ENCODE measurements around the gene LHX2.

LHX2 gene

DNA sequence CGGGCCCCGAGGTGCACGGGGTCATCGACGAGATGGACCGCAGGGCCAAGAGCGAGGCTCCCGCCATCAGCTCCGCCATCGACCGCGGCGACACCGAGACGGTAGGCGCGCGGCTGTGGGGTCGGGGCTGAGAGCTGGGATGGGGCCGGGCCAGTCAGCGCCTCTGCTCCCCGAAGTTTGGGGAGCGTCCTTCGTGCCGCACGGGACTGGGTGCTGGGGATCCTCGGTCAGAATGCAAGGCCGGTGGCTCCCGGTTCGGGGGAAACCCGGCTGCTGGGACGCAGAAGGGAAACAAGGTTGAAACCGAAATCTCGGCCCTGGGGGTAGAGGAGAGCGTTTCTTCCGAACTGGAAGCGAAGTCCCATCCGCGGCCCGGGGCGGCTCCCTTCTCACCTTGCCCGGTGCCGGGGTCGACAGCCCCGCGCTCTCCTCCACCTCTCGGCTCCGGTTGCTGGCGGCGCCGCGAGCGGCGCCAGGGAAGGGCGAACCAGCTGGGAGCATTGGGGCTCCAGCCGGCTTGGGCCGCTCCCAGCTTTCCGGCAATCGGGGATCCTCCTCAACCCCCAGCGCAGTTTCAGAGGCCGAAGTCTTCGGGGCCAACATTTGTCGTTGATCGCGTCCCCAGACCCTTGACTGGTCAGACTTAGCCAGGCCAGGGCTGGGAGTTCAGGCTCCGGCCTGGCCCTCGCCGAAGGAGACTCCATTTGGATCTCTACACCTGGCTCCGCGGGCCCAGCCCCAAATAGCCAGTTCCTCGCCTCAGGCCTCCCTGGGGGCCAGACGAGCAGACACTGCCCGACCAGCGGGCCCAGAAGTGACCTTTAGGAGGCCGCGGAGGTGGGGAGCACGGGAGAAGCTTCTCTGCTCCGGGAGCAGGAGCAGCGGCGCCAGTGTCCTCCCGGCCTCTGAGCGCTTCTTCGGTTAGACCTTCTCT is 1.1 kb downstream of the LHX2 start:
- TF ChIP-seq, protein P1, sequence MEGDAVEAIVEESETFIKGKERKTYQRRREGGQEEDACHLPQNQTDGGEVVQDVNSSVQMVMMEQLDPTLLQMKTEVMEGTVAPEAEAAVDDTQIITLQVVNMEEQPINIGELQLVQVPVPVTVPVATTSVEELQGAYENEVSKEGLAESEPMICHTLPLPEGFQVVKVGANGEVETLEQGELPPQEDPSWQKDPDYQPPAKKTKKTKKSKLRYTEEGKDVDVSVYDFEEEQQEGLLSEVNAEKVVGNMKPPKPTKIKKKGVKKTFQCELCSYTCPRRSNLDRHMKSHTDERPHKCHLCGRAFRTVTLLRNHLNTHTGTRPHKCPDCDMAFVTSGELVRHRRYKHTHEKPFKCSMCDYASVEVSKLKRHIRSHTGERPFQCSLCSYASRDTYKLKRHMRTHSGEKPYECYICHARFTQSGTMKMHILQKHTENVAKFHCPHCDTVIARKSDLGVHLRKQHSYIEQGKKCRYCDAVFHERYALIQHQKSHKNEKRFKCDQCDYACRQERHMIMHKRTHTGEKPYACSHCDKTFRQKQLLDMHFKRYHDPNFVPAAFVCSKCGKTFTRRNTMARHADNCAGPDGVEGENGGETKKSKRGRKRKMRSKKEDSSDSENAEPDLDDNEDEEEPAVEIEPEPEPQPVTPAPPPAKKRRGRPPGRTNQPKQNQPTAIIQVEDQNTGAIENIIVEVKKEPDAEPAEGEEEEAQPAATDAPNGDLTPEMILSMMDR (IDR thresholded peaks at IDR 0.05; ENCODE audit: low read depth, low read length, missing control alignments): no peak
- H3K4me3 ChIP-seq (ENCODE audit: low read depth, low read length): no peak overlapping the region
- no peak for DNase-seq (ENCODE audit: low read depth)
- in situ Hi-C loops (cut with HindIII; ENCODE audit: low sequenced_read_pairs): no loop called here

GRCh38 chr9:124013309-124014210 is 2.0 kb downstream of the LHX2 start:
- H3K4me3 ChIP-seq (ENCODE audit: low read depth, low read length): no peak overlapping the region
- DNase-seq (ENCODE audit: low read depth): no peak
- in situ Hi-C loops (cut with HindIII; ENCODE audit: low sequenced_read_pairs): no loop called here
- TF ChIP-seq, protein P1 (IDR thresholded peaks at IDR 0.05; ENCODE audit: low read depth, low read length, missing control alignments): no peak

DNA sequence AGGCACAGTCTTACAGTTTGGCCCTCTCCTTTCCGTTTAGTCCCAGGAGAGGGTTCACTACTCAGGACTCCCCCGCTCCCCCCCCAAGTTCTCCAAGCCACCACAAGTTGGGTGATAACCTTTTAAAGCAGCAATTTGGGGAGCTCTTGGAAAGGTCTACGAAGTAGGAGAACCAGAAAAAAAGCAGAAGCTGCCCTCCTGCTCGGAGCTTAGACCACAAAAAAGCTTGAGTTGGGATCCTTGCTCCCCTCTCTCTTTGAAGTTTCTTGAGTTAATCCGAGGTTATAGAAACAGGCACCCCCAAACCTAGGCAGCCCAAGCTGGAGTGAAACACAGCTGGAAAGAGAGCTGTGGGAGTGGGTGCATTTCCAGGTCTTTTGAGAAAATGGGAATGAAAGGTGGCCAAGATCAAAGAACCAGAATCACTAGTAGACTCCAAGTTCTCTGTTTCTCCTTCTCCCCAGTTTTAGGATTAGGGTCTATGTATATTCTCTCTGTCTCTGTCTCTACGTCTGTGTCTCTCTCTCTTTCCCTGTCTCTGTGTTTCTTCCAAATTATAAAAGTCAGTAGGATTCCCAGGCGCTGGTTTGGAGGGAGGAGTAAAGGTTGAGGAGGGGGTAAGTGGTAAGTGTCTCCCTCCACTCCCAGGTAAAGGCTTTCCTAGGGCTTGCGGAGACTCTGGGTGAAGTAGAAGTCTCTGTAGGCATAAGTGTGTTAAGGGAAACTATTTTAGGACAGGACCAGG is 2.8 kb downstream of the LHX2 start:
- no peak overlapping the region for H3K4me3 ChIP-seq (ENCODE audit: low read depth, low read length)
- DNase-seq (ENCODE audit: low read depth): no peak
- TF ChIP-seq, protein P1 (IDR thresholded peaks at IDR 0.05; ENCODE audit: low read depth, low read length, missing control alignments): no peak
- in situ Hi-C loops (cut with HindIII; ENCODE audit: low sequenced_read_pairs): no loop called here

DNA sequence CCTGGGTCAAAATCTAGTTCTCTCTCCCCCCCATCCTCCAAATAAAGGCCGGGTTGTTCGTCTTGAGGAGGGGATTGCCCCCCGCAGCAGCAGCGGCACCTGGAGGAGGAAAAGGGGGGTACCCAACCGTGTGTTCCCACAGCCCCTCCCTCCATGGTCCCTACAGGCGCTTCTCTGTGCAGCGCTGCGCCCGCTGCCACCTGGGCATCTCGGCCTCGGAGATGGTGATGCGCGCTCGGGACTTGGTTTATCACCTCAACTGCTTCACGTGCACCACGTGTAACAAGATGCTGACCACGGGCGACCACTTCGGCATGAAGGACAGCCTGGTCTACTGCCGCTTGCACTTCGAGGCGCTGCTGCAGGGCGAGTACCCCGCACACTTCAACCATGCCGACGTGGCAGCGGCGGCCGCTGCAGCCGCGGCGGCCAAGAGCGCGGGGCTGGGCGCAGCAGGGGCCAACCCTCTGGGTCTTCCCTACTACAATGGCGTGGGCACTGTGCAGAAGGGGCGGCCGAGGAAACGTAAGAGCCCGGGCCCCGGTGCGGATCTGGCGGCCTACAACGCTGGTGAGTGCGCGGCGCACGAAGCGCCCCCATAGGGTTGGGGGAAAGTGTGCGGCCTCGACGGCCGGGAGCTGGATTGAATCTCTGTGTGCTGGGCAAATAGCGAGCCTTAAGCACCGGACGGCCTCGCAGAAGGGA is 3.5 kb downstream of the LHX2 start:
- TF ChIP-seq, protein P1 (IDR thresholded peaks at IDR 0.05; ENCODE audit: low read depth, low read length, missing control alignments): no peak
- DNase-seq (ENCODE audit: low read depth): no peak
- H3K4me3 ChIP-seq (ENCODE audit: low read depth, low read length): no peak overlapping the region

GRCh38 chr9:124015661-124016131 is 4.1 kb downstream of the LHX2 start:
- TF ChIP-seq, protein P1 (IDR thresholded peaks at IDR 0.05; ENCODE audit: low read depth, low read length, missing control alignments): no peak
- in situ Hi-C loops (cut with HindIII; ENCODE audit: low sequenced_read_pairs): no loop called here
- DNase-seq (ENCODE audit: low read depth): no peak
- H3K4me3 ChIP-seq (ENCODE audit: low read depth, low read length): no peak overlapping the region

More for the DNA sequence above, 3.5 kb downstream of the LHX2 start:
- in situ Hi-C loops (cut with HindIII; ENCODE audit: low sequenced_read_pairs): no loop called here
